IMR-90 (cell line): ENCODE measurements around the gene APOBEC3F. TPM values are rescaled to one million over a fixed set of nuclear protein-coding genes. Genes with fewer than 3 reads are reported as not detected.

Source experiments
- ATAC-seq: fragments of 200-7000 bp; cut with Tn5 transposase; 2 replicates; pipeline ENCODE4 v1.9.1; 2020; ENCODE audit warnings: low read depth, mild to moderate bottlenecking, moderate library complexity
- BruUV-seq: library from RNA; stranded (reverse); fragments of 400-500 nt; replicated peaks from 2 replicates; lab custom pipeline; 2021; lab: Mats Ljungman, UMichigan
- CTCF ChIA-PET: fragments of 300-600 bp; formaldehyde crosslinking; extraction: SDS; loops from one replicate; lab custom pipeline; 2021; ENCODE audit warnings: antibody characterized with exemption; lab: Yijun Ruan, JAX
- POLR2A ChIA-PET: fragments of 300-600 bp; sonication (Branson Sonifier 250); formaldehyde crosslinking; loops from one replicate; lab custom pipeline; 2022; ENCODE audit warnings: antibody characterized with exemption; ENCODE audit not compliant: unreplicated experiment; lab: Charles Lee
- DNase-seq: peaks from one replicate; pipeline ENCODE4 v3.0.0; 2013
- H2AFZ ChIP-seq: replicated peaks from 2 replicates; pipeline ENCODE3; 2013; ENCODE audit warnings: low read length, mild to moderate bottlenecking; ENCODE audit not compliant: poor library complexity
- H2AK5ac ChIP-seq: 2 replicates; pipeline ENCODE4 v1.6.1; 2013; ENCODE audit warnings: low read depth, low read length, inconsistent platforms
- H2AK9ac ChIP-seq: replicated peaks from 2 replicates; pipeline ENCODE3; 2013; ENCODE audit warnings: mild to moderate bottlenecking, low read depth, low read length, moderate library complexity; ENCODE audit not compliant: poor library complexity
- H2BK120ac ChIP-seq: 2 replicates; pipeline ENCODE4 v1.6.1; 2013; ENCODE audit warnings: low read depth, low read length, inconsistent platforms
- H2BK15ac ChIP-seq: 3 replicates; pipeline ENCODE4 v1.6.1; 2013; ENCODE audit warnings: low read depth, low read length, inconsistent platforms
- H2BK20ac ChIP-seq: 2 replicates; pipeline ENCODE4 v1.6.1; 2013; ENCODE audit warnings: low read depth, mild to moderate bottlenecking, inconsistent platforms, low read length, moderate library complexity
- H2BK5ac ChIP-seq: 2 replicates; pipeline ENCODE4 v1.6.1; 2013; ENCODE audit warnings: mild to moderate bottlenecking, low read depth, low read length, inconsistent platforms; ENCODE audit not compliant: poor library complexity, severe bottlenecking
- H3K14ac ChIP-seq: replicated peaks from 2 replicates; pipeline ENCODE4 v1.6.1; 2013; ENCODE audit warnings: low read depth, low read length, inconsistent platforms
- H3K18ac ChIP-seq: 2 replicates; pipeline ENCODE4 v1.6.1; 2013; ENCODE audit warnings: low read depth, low read length, control low read depth
- H3K23ac ChIP-seq: 2 replicates; pipeline ENCODE4 v1.6.1; 2013; ENCODE audit warnings: low read depth, low read length, inconsistent platforms
- H3K27ac ChIP-seq: 2 replicates; pipeline ENCODE4 v1.5.1; 2013; ENCODE audit warnings: mild to moderate bottlenecking, control low read depth, low read length; ENCODE audit not compliant: insufficient read depth
- H3K27me3 ChIP-seq: 2 replicates; pipeline ENCODE4 v1.6.1; 2013; ENCODE audit warnings: low read length; ENCODE audit not compliant: control insufficient read depth, insufficient read depth
- H3K36me3 ChIP-seq: 2 replicates; pipeline ENCODE4 v1.6.1; 2013; ENCODE audit warnings: low read length, mixed read lengths; ENCODE audit not compliant: control insufficient read depth, insufficient read depth
- H3K4ac ChIP-seq: 2 replicates; pipeline ENCODE4 v1.6.1; 2013; ENCODE audit warnings: low read depth, low read length, inconsistent platforms
- H3K4me1 ChIP-seq: 2 replicates; pipeline ENCODE4 v1.6.1; 2013; ENCODE audit warnings: low read length, mixed read lengths; ENCODE audit not compliant: control insufficient read depth, insufficient read depth
- H3K4me2 ChIP-seq: 2 replicates; pipeline ENCODE4 v1.6.1; 2013; ENCODE audit warnings: low read depth, mild to moderate bottlenecking, control low read depth, low read length, moderate library complexity
- H3K4me3 ChIP-seq: 2 replicates; pipeline ENCODE4 v1.5.1; 2013; ENCODE audit warnings: low read depth, mild to moderate bottlenecking, control low read depth, low read length, moderate library complexity; ENCODE audit not compliant: insufficient read depth
- H3K56ac ChIP-seq: 2 replicates; pipeline ENCODE4 v1.6.1; 2013; ENCODE audit warnings: low read length, inconsistent platforms; ENCODE audit not compliant: insufficient read depth; ENCODE audit errors: extremely low read depth
- H3K79me1 ChIP-seq, 2 experiments: 2 replicates each; pipeline ENCODE4 v1.6.1; 2013; ENCODE audit warnings: low read length in 2 of 2, inconsistent platforms in 1 of 2, low read depth in 1 of 2
- H3K9ac ChIP-seq: 2 replicates; pipeline ENCODE4 v1.6.1; 2013; ENCODE audit warnings: low read depth, low read length, control low read depth
- H3K9me1 ChIP-seq: 2 replicates; pipeline ENCODE4 v1.6.1; 2013; ENCODE audit warnings: low read length, inconsistent platforms; ENCODE audit not compliant: insufficient read depth
- H3K9me3 ChIP-seq: 2 replicates; pipeline ENCODE4 v1.6.1; 2013; ENCODE audit warnings: low read length; ENCODE audit not compliant: control insufficient read depth, insufficient read depth
- H4K20me1 ChIP-seq: 2 replicates; pipeline ENCODE4 v1.6.1; 2013; ENCODE audit warnings: low read length, inconsistent platforms; ENCODE audit not compliant: insufficient read depth
- H4K5ac ChIP-seq: 2 replicates; pipeline ENCODE4 v1.6.1; 2013; ENCODE audit warnings: mild to moderate bottlenecking, low read depth, low read length, control low read depth
- H4K8ac ChIP-seq, 2 experiments: 2 replicates each; pipeline ENCODE4 v1.6.1; 2013; ENCODE audit warnings: low read depth in 2 of 2, low read length in 2 of 2, control low read depth in 1 of 2, inconsistent platforms in 1 of 2
- H4K91ac ChIP-seq: 2 replicates; pipeline ENCODE4 v1.6.1; 2013; ENCODE audit warnings: low read depth, low read length, inconsistent platforms; ENCODE audit not compliant: insufficient read depth
- BHLHE40 ChIP-seq: fragments of 150-350 bp; IDR thresholded peaks from 2 replicates; pipeline ENCODE4 v1.6.1; 2016; ENCODE audit warnings: mild to moderate bottlenecking, low read depth, low read length
- CEBPB ChIP-seq: IDR thresholded peaks from 2 replicates; pipeline ENCODE4 v1.6.1; 2012; ENCODE audit warnings: low read depth, low read length, improper control_type of control experiment
- CHD1 ChIP-seq: IDR thresholded peaks from 2 replicates; pipeline ENCODE4 v1.6.1; 2012; ENCODE audit warnings: low read depth, low read length, improper control_type of control experiment
- CTCF ChIP-seq: conservative IDR thresholded peaks from 2 replicates; pipeline ENCODE4 v1.5.1; 2012; ENCODE audit warnings: mild to moderate bottlenecking, low read depth, low read length, improper control_type of control experiment
- ELK1 ChIP-seq: fragments of 150-350 bp; IDR thresholded peaks from 2 replicates; pipeline ENCODE4 v1.6.1; 2016; ENCODE audit warnings: low read depth, mild to moderate bottlenecking, low read length, moderate library complexity, borderline replicate concordance
- FOS ChIP-seq: fragments of 150-350 bp; IDR thresholded peaks from 2 replicates; pipeline ENCODE4 v1.6.1; 2016; ENCODE audit warnings: low read depth, low read length
- MAFK ChIP-seq: IDR thresholded peaks from 2 replicates; pipeline ENCODE4 v1.6.1; 2012; ENCODE audit warnings: low read depth, low read length, improper control_type of control experiment
- MAZ ChIP-seq: IDR thresholded peaks from 2 replicates; pipeline ENCODE4 v1.6.1; 2012; ENCODE audit warnings: low read depth, mild to moderate bottlenecking, low read length, improper control_type of control experiment, moderate library complexity, borderline replicate concordance
- MXI1 ChIP-seq: IDR thresholded peaks from 2 replicates; pipeline ENCODE4 v1.6.1; 2012; ENCODE audit warnings: low read depth, mild to moderate bottlenecking, low read length, moderate library complexity, borderline replicate concordance
- NFE2L2 ChIP-seq: fragments of 150-350 bp; IDR thresholded peaks from 2 replicates; pipeline ENCODE4 v1.6.1; 2016; ENCODE audit warnings: low read depth, mild to moderate bottlenecking, low read length
- POLR2A ChIP-seq: IDR thresholded peaks from 2 replicates; pipeline ENCODE4 v1.6.1; 2012; ENCODE audit warnings: mild to moderate bottlenecking, low read depth, low read length
- RAD21 ChIP-seq: IDR thresholded peaks from 2 replicates; pipeline ENCODE4 v1.6.1; 2012; ENCODE audit warnings: low read length, improper control_type of control experiment
- RCOR1 ChIP-seq: IDR thresholded peaks from 2 replicates; pipeline ENCODE4 v1.6.1; 2012; ENCODE audit warnings: mild to moderate bottlenecking, low read length, improper control_type of control experiment; ENCODE audit not compliant: insufficient replicate concordance
- RFX5 ChIP-seq: IDR thresholded peaks from 2 replicates; pipeline ENCODE4 v1.8.0; 2012; ENCODE audit warnings: low read depth, mild to moderate bottlenecking, low read length, moderate library complexity
- SMC3 ChIP-seq: fragments of 150-350 bp; IDR thresholded peaks from 2 replicates; pipeline ENCODE4 v1.6.1; 2016; ENCODE audit warnings: low read depth, mild to moderate bottlenecking, antibody characterized with exemption, low read length, moderate library complexity
- USF2 ChIP-seq: fragments of 150-350 bp; IDR thresholded peaks from 2 replicates; pipeline ENCODE4 v1.6.1; 2017; ENCODE audit warnings: mild to moderate bottlenecking, antibody characterized with exemption, low read length, low read depth
- WGBS, 2 experiments: methylation state at CpG; one replicate each; pipeline versions ENCODE4 v1.1.5 to v1.1.7; 2013; ENCODE audit warnings: missing lambda C conversion rate in 2 of 2; ENCODE audit not compliant: insufficient read length in 1 of 2; ENCODE audit errors: extremely low coverage in 2 of 2; 5-methylcytosine and 5-hydroxymethylcytosine counted together
- dilution Hi-C: fragments of 300-500 bp; cut with HindIII; formaldehyde crosslinking; loops from one replicate; pipeline ENCODE4 v1.14.3; 2018; ENCODE audit warnings: low sequenced_read_pairs; ENCODE audit not compliant: unreplicated experiment
- in situ Hi-C: fragments of 300-500 bp; cut with MboI; formaldehyde crosslinking; loops from 3 replicates; pipeline ENCODE4 v1.14.3; 2019; ENCODE audit warnings: low sequenced_read_pairs, inconsistent platforms, mixed read lengths
- intact Hi-C: fragments of 100-400 bp; cut with micrococcal nuclease; formaldehyde crosslinking; loops from 2 replicates; pipeline ENCODE4 v1.10.0; 2022
- polyA plus RNA-seq, 3 experiments: library from polyadenylated mRNA; depleted of rRNA; stranded (reverse); fragments of >200 nt; gene quantifications; 2 replicates each; pipeline ENCODE4 v1.2.3, GENCODE V29; 2012; ENCODE audit warnings: low replicate concordance in 1 of 3
- total RNA-seq: library from RNA; depleted of rRNA; stranded (reverse); fragments of >200 nt; gene quantifications from 2 replicates; pipeline ENCODE4 v1.2.3, GENCODE V29; 2012

APOBEC3F gene
- total and polyA plus RNA-seq, 2 of the 4 experiments (the other 2 are of a cell fraction), result 3.4 to 8.3 TPM

GRCh38 chr22:39103431-39103830, 62.8 kb downstream of the APOBEC3F start:
- Histone ChIP-seq H3K4me2 (no peak overlapping the region), H2BK20ac (no peak overlapping the region), H2BK5ac (no peak overlapping the region), H3K14ac (no peak overlapping the region), H3K4me1 (no peaks in the 10 kb centered on the region), H2BK15ac (no peak overlapping the region), H3K79me1 (no peaks in the 10 kb centered on the region), H3K4ac (no peak overlapping the region), H3K36me3 (no peaks in the 10 kb centered on the region), H3K9me3 (no peaks in the 10 kb centered on the region), H3K18ac (no peak overlapping the region), H3K23ac (no peak overlapping the region), H3K27me3 (peaks cover 24% of the 10 kb centered on the region), H3K4me3 (no peak overlapping the region), H3K56ac (no peak overlapping the region), H2AK9ac (no peak overlapping the region), H3K27ac (no peak overlapping the region), H3K9ac (no peak overlapping the region), H4K20me1 (no peaks in the 10 kb centered on the region), H4K5ac (no peak overlapping the region), H4K8ac (no peak overlapping the region), H3K9me1 (no peaks in the 10 kb centered on the region), H4K91ac (no peak overlapping the region), H2AK5ac (no peak overlapping the region), H2AFZ (no peak overlapping the region), H2BK120ac (no peak overlapping the region)
- no TSS peak for BruUV-seq
- no peak for TF ChIP-seq RCOR1
- no peak for TF ChIP-seq BHLHE40
- TF ChIP-seq RAD21, result no peak
- no peak for TF ChIP-seq ELK1
- TF ChIP-seq MXI1, result no peak
- TF ChIP-seq CHD1, result no peak
- no peak for TF ChIP-seq POLR2A
- TF ChIP-seq MAFK, result no peak
- TF ChIP-seq CEBPB, result no peak
- no peak for TF ChIP-seq MAZ
- TF ChIP-seq RFX5, result no peak
- no peak for TF ChIP-seq FOS
- TF ChIP-seq CTCF, result no peak
- TF ChIP-seq USF2, result no peak
- no peak for TF ChIP-seq NFE2L2
- TF ChIP-seq SMC3, result no peak
- no CpG with 5 or more reads among the region's 2 CpGs for WGBS, 2 experiments
- in situ Hi-C loops, result loop anchor here (25.0 kb wide), 1 partner anchor 241 kb away; the partner anchor contains the start of gene CBX6
- no peak for DNase-seq
- CTCF ChIA-PET, result no interaction called here
- POLR2A ChIA-PET, result no interaction called here
- dilution Hi-C loops, result no loop called here
- ATAC-seq, result no peak
- intact Hi-C loops, result no loop called here
